A549 (cell line): ENCODE results near the gene OTUD4. TPM values are rescaled to one million over a fixed set of nuclear protein-coding genes. Genes with fewer than 3 reads are reported as not detected.

Experiments
- ATAC-seq, 2 experiments: fragments of 200-7000 bp in 1 of 2; fragments of >200 bp in 1 of 2; cut with Nextera tagmentation in 1 of 2; cut with Tn5 transposase in 1 of 2; 3 replicates each; pipeline versions ENCODE4 v1.8.0 to v1.9.1; 2018 to 2020; ENCODE audit warnings: mild to moderate bottlenecking in 1 of 2, moderate library complexity in 1 of 2
- CTCF ChIA-PET: fragments of 300-600 bp; sonication (Branson Sonifier 250); formaldehyde crosslinking; extraction: SDS; loops from one replicate; lab custom pipeline; 2021; ENCODE audit warnings: antibody characterized with exemption, inconsistent platforms; lab: Yijun Ruan, JAX
- POLR2A ChIA-PET: fragments of 350-600 bp; formaldehyde crosslinking; extraction: SDS; loops from one replicate; lab custom pipeline; 2021; ENCODE audit warnings: antibody characterized with exemption, inconsistent platforms; lab: Yijun Ruan, JAX
- DNase-seq, 2 experiments: peaks; one replicate each; pipeline versions ENCODE4 v3.0.0 to v3.0.0-alpha.2; 2011 to 2016; ENCODE audit warnings: low read depth in 1 of 2, low spot score in 1 of 2
- FAIRE-seq: peaks from 2 replicates; lab custom pipeline; 2011; peaks lifted over from hg19 to GRCh38; lab: Jason Lieb, UNC
- H3K27ac ChIP-seq, 2 experiments: fragments of >200 bp; sonication (Bioruptor Twin); formaldehyde crosslinking; 3 replicates each; pipeline ENCODE4 v1.5.1; 2016 to 2017
- H3K4me1 ChIP-seq: fragments of >200 bp; sonication (Bioruptor Twin); formaldehyde crosslinking; 3 replicates; pipeline ENCODE4 v1.6.1; 2016
- H3K4me2 ChIP-seq: fragments of >200 bp; sonication (Bioruptor Twin); formaldehyde crosslinking; 3 replicates; pipeline ENCODE4 v1.6.1; 2016
- H3K4me3 ChIP-seq: fragments of >200 bp; sonication (Bioruptor Twin); formaldehyde crosslinking; 3 replicates; pipeline ENCODE4 v1.5.1; 2016
- H3K9me3 ChIP-seq: fragments of >200 bp; sonication (Bioruptor Twin); formaldehyde crosslinking; 3 replicates; pipeline ENCODE4 v1.6.1; 2016
- ATOH8 ChIP-seq: fragments of 250-450 bp; sonication (Bioruptor Pico); IDR thresholded peaks from 2 replicates; pipeline ENCODE4 v1.5.0; 2020; ENCODE audit warnings: low read depth, mild to moderate bottlenecking, moderate library complexity
- CBX8 ChIP-seq: fragments of 200-600 bp; sonication (generic); IDR thresholded peaks from 2 replicates; pipeline ENCODE4 v1.6.1; 2016
- CEBPB ChIP-seq, 2 experiments: fragments of >200 bp in 1 of 2; sonication (Bioruptor Twin) in 1 of 2; formaldehyde crosslinking in 1 of 2; IDR thresholded peaks; 2 replicates each; pipeline ENCODE4 v1.6.1; 2012 to 2016
- EHF ChIP-seq: fragments of 250-450 bp; sonication (Bioruptor Pico); IDR thresholded peaks from 2 replicates; pipeline ENCODE4 v1.5.0; 2020; ENCODE audit warnings: mild to moderate bottlenecking
- ELK1 ChIP-seq: fragments of 150-350 bp; IDR thresholded peaks from 2 replicates; pipeline ENCODE4 v1.6.1; 2014; ENCODE audit warnings: low read depth, mild to moderate bottlenecking, low read length
- ESRRA ChIP-seq: fragments of 150-350 bp; IDR thresholded peaks from 2 replicates; pipeline ENCODE4 v1.6.1; 2014; ENCODE audit warnings: mild to moderate bottlenecking, low read length, borderline replicate concordance
- FOSB ChIP-seq: fragments of 250-450 bp; sonication (Bioruptor Pico); IDR thresholded peaks from 2 replicates; pipeline ENCODE4 v1.5.0; 2020; ENCODE audit warnings: mild to moderate bottlenecking, moderate library complexity
- FOSL2 ChIP-seq, 2 experiments: fragments of 450-650 bp in 1 of 2; fragments of >200 bp in 1 of 2; sonication (Bioruptor Twin) in 1 of 2; formaldehyde crosslinking; IDR thresholded peaks; 2 replicates each; pipeline versions ENCODE4 v1.5.0 to v1.6.1; 2016 to 2020; ENCODE audit warnings: mild to moderate bottlenecking in 1 of 2, moderate library complexity in 1 of 2
- FOXS1 ChIP-seq: fragments of 250-450 bp; sonication (Bioruptor Pico); IDR thresholded peaks from 2 replicates; pipeline ENCODE4 v1.5.0; 2020; ENCODE audit warnings: mild to moderate bottlenecking, moderate library complexity
- GATA3 ChIP-seq: IDR thresholded peaks from 2 replicates; pipeline ENCODE4 v1.6.1; 2012; ENCODE audit warnings: borderline replicate concordance
- HES2 ChIP-seq: fragments of >200 bp; sonication (Bioruptor Twin); formaldehyde crosslinking; IDR thresholded peaks from 2 replicates; pipeline ENCODE4 v1.6.1; 2016
- HEYL ChIP-seq: fragments of 250-450 bp; sonication (Bioruptor Pico); IDR thresholded peaks from 2 replicates; pipeline ENCODE4 v1.8.0; 2021; ENCODE audit warnings: mild to moderate bottlenecking, moderate library complexity
- HMGXB4 ChIP-seq: fragments of 250-450 bp; sonication (Bioruptor Pico); IDR thresholded peaks from 2 replicates; pipeline ENCODE4 v1.5.0; 2021; ENCODE audit warnings: mild to moderate bottlenecking, moderate library complexity, borderline replicate concordance
- HOXA7 ChIP-seq: fragments of 250-450 bp; sonication (Bioruptor Pico); IDR thresholded peaks from 2 replicates; pipeline ENCODE4 v1.5.0; 2020; ENCODE audit warnings: mild to moderate bottlenecking, moderate library complexity
- HOXB13 ChIP-seq: fragments of 250-450 bp; sonication (Bioruptor Pico); IDR thresholded peaks from 2 replicates; pipeline ENCODE4 v1.5.0; 2020; ENCODE audit warnings: low read depth, mild to moderate bottlenecking, moderate library complexity
- JUN ChIP-seq, 2 experiments: fragments of >200 bp; sonication (Bioruptor Twin); formaldehyde crosslinking; IDR thresholded peaks; 2 replicates in 1 of 2; 3 replicates in 1 of 2; pipeline ENCODE4 v1.6.1; 2016 to 2017
- MAFK ChIP-seq: fragments of 450-650 bp; IDR thresholded peaks from 2 replicates; pipeline ENCODE4 v1.6.1; 2014; ENCODE audit not compliant: partially characterized antibody
- MYC ChIP-seq: IDR thresholded peaks from 2 replicates; pipeline ENCODE4 v1.6.1; 2012; ENCODE audit warnings: mild to moderate bottlenecking, inconsistent platforms, low read length, improper control_type of control experiment, borderline replicate concordance
- NR3C1 ChIP-seq: fragments of >200 bp; sonication (Bioruptor Twin); formaldehyde crosslinking; IDR thresholded peaks from 3 replicates; pipeline ENCODE4 v1.6.1; 2017
- PHF8 ChIP-seq: fragments of 200-600 bp; sonication (generic); IDR thresholded peaks from 2 replicates; pipeline ENCODE4 v1.6.1; 2016; ENCODE audit warnings: low read depth, mild to moderate bottlenecking, antibody characterized with exemption, moderate library complexity, borderline replicate concordance
- POLR2A ChIP-seq: IDR thresholded peaks from 2 replicates; pipeline ENCODE4 v1.6.1; 2012; ENCODE audit warnings: mild to moderate bottlenecking, low read length
- POLR2AphosphoS2 ChIP-seq: conservative IDR thresholded peaks from 2 replicates; pipeline ENCODE4 v1.6.1; 2012; ENCODE audit warnings: low read length, improper control_type of control experiment, inconsistent platforms
- RCOR1 ChIP-seq: fragments of 150-350 bp; IDR thresholded peaks from 2 replicates; pipeline ENCODE4 v1.6.1; 2014; ENCODE audit warnings: antibody characterized with exemption, low read length, low read depth
- RFX5 ChIP-seq: fragments of 450-650 bp; IDR thresholded peaks from 2 replicates; pipeline ENCODE4 v1.7.1; 2014; ENCODE audit warnings: antibody characterized with exemption, mild to moderate bottlenecking, moderate library complexity
- SMC3 ChIP-seq: fragments of >200 bp; sonication (Bioruptor Twin); formaldehyde crosslinking; IDR thresholded peaks from 3 replicates; pipeline ENCODE4 v1.6.1; 2018; ENCODE audit warnings: inconsistent platforms
- SREBF2 ChIP-seq: fragments of 450-650 bp; IDR thresholded peaks from 2 replicates; pipeline ENCODE4 v1.6.1; 2014; ENCODE audit warnings: mild to moderate bottlenecking, moderate library complexity
- TP53 ChIP-seq: fragments of 250-450 bp; sonication (Bioruptor Pico); IDR thresholded peaks from 2 replicates; pipeline ENCODE4 v1.5.0; 2021; ENCODE audit warnings: mild to moderate bottlenecking, moderate library complexity
- ZC3H11A ChIP-seq: fragments of 450-650 bp; IDR thresholded peaks from 2 replicates; pipeline ENCODE4 v1.6.1; 2014; ENCODE audit warnings: antibody characterized with exemption, mild to moderate bottlenecking
- ZFP36 ChIP-seq: fragments of 450-650 bp; IDR thresholded peaks from 2 replicates; pipeline ENCODE4 v1.6.1; 2014; ENCODE audit warnings: borderline replicate concordance; ENCODE audit not compliant: partially characterized antibody
- ZNF302 ChIP-seq: fragments of 250-450 bp; sonication (Bioruptor Pico); IDR thresholded peaks from 2 replicates; pipeline ENCODE4 v1.9.0; 2021; ENCODE audit warnings: inconsistent platforms, mild to moderate bottlenecking, moderate library complexity
- WGBS: methylation state at CpG from one replicate; pipeline ENCODE4 v1.1.6; 2017; ENCODE audit errors: missing lambda C conversion rate; 5-methylcytosine and 5-hydroxymethylcytosine counted together
- polyA plus RNA-seq, 4 experiments: library from polyadenylated mRNA; depleted of rRNA in 3 of 4; stranded (reverse); fragments of >200 nt; fragmentation: RNase III in 1 of 4; extraction: RNeasy Plus Mini Kit Qiagen cat#74134 plus additional on column Dnase treatment in 1 of 4; gene quantifications; 2 replicates in 3 of 4; 3 replicates in 1 of 4; pipeline ENCODE4 v1.2.3, GENCODE V29; 2011 to 2017

The OTUD4 gene
- polyA plus RNA-seq, 2 of the 4 experiments (the other 2 are of a cell fraction), result 11.5 to 34.8 TPM

- CTCF ChIA-PET, result interaction anchor here (1.1 to 2.0 kb wide), 3 partner anchors 10 to 439 kb away, joined by 3 to 6 read pairs (median 3); no protein-coding TSS in a partner anchor
- peak overlapping the region; percentile 79 for H3K4me2 ChIP-seq
- WGBS, result 8% methylated on average over 9 of the region's 9 CpGs
- POLR2A ChIA-PET, result interaction anchor here (1.0 to 1.1 kb wide), 2 partner anchors 79 to 439 kb away, joined by 3 read pairs; no protein-coding TSS in a partner anchor
- H3K27ac ChIP-seq, result peak overlapping the region; percentile 85 to 99; a peak in 5 of 6 replicates
- peaks cover 13% of the 10 kb centered on the region; the same call in 2 of the 3 replicates for H3K4me1 ChIP-seq
- no peaks in the 10 kb centered on the region for H3K9me3 ChIP-seq
- FAIRE-seq, result no peak
- no peak for TF ChIP-seq FOXS1 (CRISPR knock-in tag)
- TF ChIP-seq EHF, result no peak
- TF ChIP-seq MYC, result no peak
- TF ChIP-seq TP53 (CRISPR knock-in tag), result no peak
- no peak for TF ChIP-seq PHF8
- no peak for TF ChIP-seq MAFK
- TF ChIP-seq HEYL, result no peak
- TF ChIP-seq HES2, result no peak
- no peak for TF ChIP-seq SMC3
- TF ChIP-seq RCOR1, result no peak
- no peak for TF ChIP-seq SREBF2
- no peak for TF ChIP-seq CEBPB (IDR thresholded peaks at IDR 0.05)
- TF ChIP-seq POLR2A, result no peak
- TF ChIP-seq HOXA7 (CRISPR knock-in tag), result no peak
- no peak for TF ChIP-seq ATOH8 (CRISPR knock-in tag)
- TF ChIP-seq POLR2AphosphoS2, result no peak
- no peak for TF ChIP-seq HOXB13 (CRISPR knock-in tag)
- TF ChIP-seq GATA3, result no peak
- TF ChIP-seq ZC3H11A, result no peak
- H3K4me3 ChIP-seq, result peak overlapping the region; percentile 65
- DNase-seq, result peak in 1 of 2 experiments; percentile 12
- no peak for ATAC-seq
Observed at GRCh38 chr4:145177906-145178538, 2.4 kb downstream of the OTUD4 start.

- no peak for DNase-seq
- ATAC-seq, result no peak
- ChIA-PET POLR2A (no interaction called here), CTCF (interaction anchor here (1.1 to 2.0 kb wide), 3 partner anchors 9 to 439 kb away, joined by 3 to 6 read pairs (median 3); no protein-coding TSS in a partner anchor)
- H3K4me3 ChIP-seq, result peak overlapping the region; percentile 65
- peak overlapping the region; percentile 79 for H3K4me2 ChIP-seq
- H3K4me1 ChIP-seq, result peaks cover 13% of the 10 kb centered on the region; the same call in 2 of the 3 replicates
- TF ChIP-seq HMGXB4 (CRISPR knock-in tag) (no peak), RFX5 (no peak), ZNF302 (no peak), HEYL (no peak), CBX8 (no peak), FOSB (no peak), JUN (IDR thresholded peaks at IDR 0.05) (no peak), GATA3 (no peak), RCOR1 (no peak), ESRRA (no peak), ELK1 (no peak), NR3C1 (no peak), ZFP36 (no peak), HOXB13 (CRISPR knock-in tag) (no peak), FOSL2 (IDR thresholded peaks at IDR 0.05) (no peak), FOSL2 (CRISPR knock-in tag; IDR thresholded peaks at IDR 0.05) (no peak)
- WGBS, result 51% methylated on average over 4 of the region's 4 CpGs
- no peaks in the 10 kb centered on the region for H3K9me3 ChIP-seq
- FAIRE-seq, result no peak
- H3K27ac ChIP-seq, result peak overlapping the region; percentile 85 to 99; a peak in 5 of 6 replicates
Observed at GRCh38 chr4:145177511-145177905, 2.9 kb downstream of the OTUD4 start.
